SK-N-SH treated with all-trans-retinoic acid at 6 μM for 48 hours (cell line): ENCODE measurements around the gene CGNL1.

Source experiments
- ATAC-seq: fragments of 200-7000 bp; cut with Tn5 transposase; 3 replicates; pipeline ENCODE4 v1.9.1; 2020; ENCODE audit warnings: mild to moderate bottlenecking, moderate library complexity
- ARNTL ChIP-seq: fragments of 450-650 bp; formaldehyde crosslinking; IDR thresholded peaks from 2 replicates; pipeline ENCODE4 v1.5.0; 2020; ENCODE audit warnings: low read depth, mild to moderate bottlenecking, moderate library complexity, borderline replicate concordance
- BACH2 ChIP-seq: fragments of 250-450 bp; sonication (Bioruptor Pico); IDR thresholded peaks from 2 replicates; pipeline ENCODE4 v1.9.0; 2021; ENCODE audit warnings: mild to moderate bottlenecking, borderline replicate concordance
- CSDC2 ChIP-seq: fragments of 250-450 bp; sonication (Bioruptor Pico); IDR thresholded peaks from 2 replicates; pipeline ENCODE4 v1.5.0; 2020; ENCODE audit warnings: mild to moderate bottlenecking, moderate library complexity
- ESRRG ChIP-seq: fragments of 250-450 bp; sonication (Bioruptor Pico); IDR thresholded peaks from 2 replicates; pipeline ENCODE4 v1.6.1; 2021; ENCODE audit warnings: mild to moderate bottlenecking
- GLIS3 ChIP-seq: fragments of 250-450 bp; sonication (Bioruptor Pico); IDR thresholded peaks from 2 replicates; pipeline ENCODE4 v1.5.0; 2020; ENCODE audit warnings: mild to moderate bottlenecking, moderate library complexity
- ISL1 ChIP-seq: fragments of 250-450 bp; sonication (Bioruptor Pico); IDR thresholded peaks from 2 replicates; pipeline ENCODE4 v2.1.2; 2022; ENCODE audit warnings: mild to moderate bottlenecking, moderate library complexity
- OSR1 ChIP-seq: fragments of 250-450 bp; sonication (Bioruptor Pico); IDR thresholded peaks from 2 replicates; pipeline ENCODE4 v1.8.0; 2022; ENCODE audit warnings: moderate library complexity, mild to moderate bottlenecking, inconsistent platforms
- PPARA ChIP-seq: fragments of 250-450 bp; sonication (Bioruptor Pico); IDR thresholded peaks from 2 replicates; pipeline ENCODE4 v1.5.0; 2020; ENCODE audit warnings: mild to moderate bottlenecking, borderline replicate concordance
- RARB ChIP-seq: fragments of 250-450 bp; sonication (Bioruptor Pico); IDR thresholded peaks from 2 replicates; pipeline ENCODE4 v1.8.0; 2021; ENCODE audit warnings: mild to moderate bottlenecking, moderate library complexity
- SNAI2 ChIP-seq: fragments of 250-450 bp; sonication (Bioruptor Pico); IDR thresholded peaks from 2 replicates; pipeline ENCODE4 v1.5.0; 2020; ENCODE audit warnings: mild to moderate bottlenecking, moderate library complexity
- TCF4 ChIP-seq: fragments of 250-450 bp; sonication (Bioruptor Pico); IDR thresholded peaks from 2 replicates; pipeline ENCODE4 v1.8.0; 2021; ENCODE audit warnings: mild to moderate bottlenecking, moderate library complexity, borderline replicate concordance
- TOX ChIP-seq: fragments of 250-450 bp; sonication (Bioruptor Pico); IDR thresholded peaks from 2 replicates; pipeline ENCODE4 v1.8.0; 2021; ENCODE audit warnings: mild to moderate bottlenecking, moderate library complexity, borderline replicate concordance
- TSHZ2 ChIP-seq: fragments of 250-450 bp; sonication (Bioruptor Pico); IDR thresholded peaks from 2 replicates; pipeline ENCODE4 v1.5.0; 2020; ENCODE audit warnings: mild to moderate bottlenecking, moderate library complexity
- ZC3H10 ChIP-seq: fragments of 250-450 bp; sonication (Bioruptor Pico); IDR thresholded peaks from 2 replicates; pipeline ENCODE4 v1.5.1; 2021; ENCODE audit warnings: mild to moderate bottlenecking, moderate library complexity
- ZFP3 ChIP-seq: fragments of 250-450 bp; sonication (Bioruptor Pico); IDR thresholded peaks from 2 replicates; pipeline ENCODE4 v1.5.0; 2020; ENCODE audit warnings: mild to moderate bottlenecking, moderate library complexity
- ZFP30 ChIP-seq: fragments of 450-650 bp; formaldehyde crosslinking; IDR thresholded peaks from 2 replicates; pipeline ENCODE4 v1.5.0; 2022; ENCODE audit warnings: mild to moderate bottlenecking, moderate library complexity
- ZNF565 ChIP-seq: fragments of 450-650 bp; formaldehyde crosslinking; conservative IDR thresholded peaks from 2 replicates; pipeline ENCODE4 v1.5.0; 2020; ENCODE audit warnings: low read depth, mild to moderate bottlenecking, moderate library complexity
- ZNF8 ChIP-seq: fragments of 450-650 bp; formaldehyde crosslinking; IDR thresholded peaks from 2 replicates; pipeline ENCODE4 v1.5.0; 2020; ENCODE audit warnings: mild to moderate bottlenecking, moderate library complexity
- TF ChIP-seq, protein P1 (sequence below): fragments of 250-450 bp; sonication (Bioruptor Pico); IDR thresholded peaks from 2 replicates; pipeline ENCODE4 v1.8.0; 2020; ENCODE audit warnings: mild to moderate bottlenecking, moderate library complexity, borderline replicate concordance
- TF ChIP-seq, protein P2 (sequence below): fragments of 250-450 bp; sonication (Bioruptor Pico); IDR thresholded peaks from 2 replicates; pipeline ENCODE4 v1.5.1; 2021; ENCODE audit warnings: mild to moderate bottlenecking, moderate library complexity
- TF ChIP-seq, protein P3 (sequence below): fragments of 250-450 bp; sonication (Bioruptor Pico); IDR thresholded peaks from 2 replicates; pipeline ENCODE4 v1.8.0; 2021; ENCODE audit warnings: low read depth, mild to moderate bottlenecking, moderate library complexity, borderline replicate concordance
- TF ChIP-seq, protein P4 (sequence below): fragments of 250-450 bp; sonication (Bioruptor Pico); IDR thresholded peaks from 2 replicates; pipeline ENCODE4 v1.5.1; 2020; ENCODE audit warnings: low read depth, mild to moderate bottlenecking, moderate library complexity

Gene CGNL1

DNA sequence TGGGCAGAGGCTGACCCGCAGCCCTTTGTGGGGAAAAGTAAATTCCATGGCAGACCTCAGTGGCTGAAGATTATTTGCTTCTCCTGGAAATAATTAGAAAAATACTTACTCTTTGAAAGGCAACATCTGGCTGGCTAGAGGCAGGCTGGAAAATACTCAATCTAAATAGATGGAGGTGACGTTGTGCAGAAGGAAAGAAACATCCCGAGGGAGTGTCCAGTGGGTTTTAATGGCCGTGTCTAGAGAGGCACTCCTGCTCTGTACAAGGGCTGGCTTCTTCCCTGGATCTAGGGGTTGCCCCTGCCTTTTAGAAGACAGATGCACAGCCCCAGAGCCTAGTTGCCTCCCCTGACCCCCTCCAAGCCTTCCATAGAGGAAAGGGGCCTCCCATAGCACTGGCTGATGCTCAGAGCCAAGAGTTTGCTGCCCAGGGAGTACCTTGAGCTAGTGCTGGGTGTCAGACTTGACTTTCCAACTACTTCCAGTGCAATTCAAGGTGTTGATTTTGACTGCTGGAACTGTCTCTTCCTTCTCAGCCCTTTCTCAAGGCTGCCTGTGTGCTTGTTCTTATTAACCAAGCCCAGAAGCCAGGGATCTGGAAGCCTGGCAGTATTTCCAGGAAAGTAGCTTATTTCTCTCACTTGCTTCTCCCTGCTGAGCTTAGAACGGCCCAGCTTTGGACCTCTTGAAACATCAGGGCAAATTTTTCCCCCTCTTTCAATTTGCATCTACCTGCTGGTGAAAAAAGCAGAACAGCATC lies 27.4 kb downstream of the CGNL1 start:
- ATAC-seq: peak; percentile 46; the same call in 1 of the 3 replicates
- TF ChIP-seq, protein P1, sequence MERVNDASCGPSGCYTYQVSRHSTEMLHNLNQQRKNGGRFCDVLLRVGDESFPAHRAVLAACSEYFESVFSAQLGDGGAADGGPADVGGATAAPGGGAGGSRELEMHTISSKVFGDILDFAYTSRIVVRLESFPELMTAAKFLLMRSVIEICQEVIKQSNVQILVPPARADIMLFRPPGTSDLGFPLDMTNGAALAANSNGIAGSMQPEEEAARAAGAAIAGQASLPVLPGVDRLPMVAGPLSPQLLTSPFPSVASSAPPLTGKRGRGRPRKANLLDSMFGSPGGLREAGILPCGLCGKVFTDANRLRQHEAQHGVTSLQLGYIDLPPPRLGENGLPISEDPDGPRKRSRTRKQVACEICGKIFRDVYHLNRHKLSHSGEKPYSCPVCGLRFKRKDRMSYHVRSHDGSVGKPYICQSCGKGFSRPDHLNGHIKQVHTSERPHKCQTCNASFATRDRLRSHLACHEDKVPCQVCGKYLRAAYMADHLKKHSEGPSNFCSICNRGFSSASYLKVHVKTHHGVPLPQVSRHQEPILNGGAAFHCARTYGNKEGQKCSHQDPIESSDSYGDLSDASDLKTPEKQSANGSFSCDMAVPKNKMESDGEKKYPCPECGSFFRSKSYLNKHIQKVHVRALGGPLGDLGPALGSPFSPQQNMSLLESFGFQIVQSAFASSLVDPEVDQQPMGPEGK (CRISPR knock-in tag): no peak
- TF ChIP-seq RARB (no peak), ISL1 (CRISPR knock-in tag) (no peak), TOX (CRISPR knock-in tag) (no peak), BACH2 (no peak), OSR1 (no peak), CSDC2 (no peak), ZFP30 (CRISPR knock-in tag) (no peak)
- TF ChIP-seq, protein P2, sequence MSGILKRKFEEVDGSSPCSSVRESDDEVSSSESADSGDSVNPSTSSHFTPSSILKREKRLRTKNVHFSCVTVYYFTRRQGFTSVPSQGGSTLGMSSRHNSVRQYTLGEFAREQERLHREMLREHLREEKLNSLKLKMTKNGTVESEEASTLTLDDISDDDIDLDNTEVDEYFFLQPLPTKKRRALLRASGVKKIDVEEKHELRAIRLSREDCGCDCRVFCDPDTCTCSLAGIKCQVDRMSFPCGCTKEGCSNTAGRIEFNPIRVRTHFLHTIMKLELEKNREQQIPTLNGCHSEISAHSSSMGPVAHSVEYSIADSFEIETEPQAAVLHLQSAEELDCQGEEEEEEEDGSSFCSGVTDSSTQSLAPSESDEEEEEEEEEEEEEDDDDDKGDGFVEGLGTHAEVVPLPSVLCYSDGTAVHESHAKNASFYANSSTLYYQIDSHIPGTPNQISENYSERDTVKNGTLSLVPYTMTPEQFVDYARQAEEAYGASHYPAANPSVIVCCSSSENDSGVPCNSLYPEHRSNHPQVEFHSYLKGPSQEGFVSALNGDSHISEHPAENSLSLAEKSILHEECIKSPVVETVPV: no peak
- TF ChIP-seq, protein P3, sequence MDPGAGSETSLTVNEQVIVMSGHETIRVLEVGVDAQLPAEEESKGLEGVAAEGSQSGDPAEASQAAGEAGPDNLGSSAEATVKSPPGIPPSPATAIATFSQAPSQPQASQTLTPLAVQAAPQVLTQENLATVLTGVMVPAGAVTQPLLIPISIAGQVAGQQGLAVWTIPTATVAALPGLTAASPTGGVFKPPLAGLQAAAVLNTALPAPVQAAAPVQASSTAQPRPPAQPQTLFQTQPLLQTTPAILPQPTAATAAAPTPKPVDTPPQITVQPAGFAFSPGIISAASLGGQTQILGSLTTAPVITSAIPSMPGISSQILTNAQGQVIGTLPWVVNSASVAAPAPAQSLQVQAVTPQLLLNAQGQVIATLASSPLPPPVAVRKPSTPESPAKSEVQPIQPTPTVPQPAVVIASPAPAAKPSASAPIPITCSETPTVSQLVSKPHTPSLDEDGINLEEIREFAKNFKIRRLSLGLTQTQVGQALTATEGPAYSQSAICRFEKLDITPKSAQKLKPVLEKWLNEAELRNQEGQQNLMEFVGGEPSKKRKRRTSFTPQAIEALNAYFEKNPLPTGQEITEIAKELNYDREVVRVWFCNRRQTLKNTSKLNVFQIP (CRISPR knock-in tag): no peak

DNA sequence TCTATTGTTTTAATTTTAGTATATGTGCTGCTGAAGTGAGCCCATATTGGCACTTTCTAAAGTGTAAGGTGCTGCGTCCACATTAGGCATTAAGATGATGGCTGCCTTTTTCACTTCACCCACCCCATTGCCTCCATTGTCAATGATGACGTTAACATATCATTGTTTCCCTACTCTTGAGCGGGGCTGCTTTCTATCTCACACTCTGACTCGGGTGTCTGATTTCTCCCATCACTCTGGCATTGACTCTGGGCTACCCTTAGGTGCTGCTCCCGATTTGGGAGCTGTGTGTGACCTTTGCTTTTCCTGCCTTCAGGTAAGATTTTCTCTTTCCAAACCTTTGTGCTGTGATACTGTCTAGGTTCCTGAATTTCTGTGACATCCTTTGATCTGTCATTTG lies 28.8 kb downstream of the CGNL1 start:
- no peak for ATAC-seq
- TF ChIP-seq SNAI2 (CRISPR knock-in tag) (no peak), ISL1 (CRISPR knock-in tag) (no peak), PPARA (no peak), ARNTL (CRISPR knock-in tag) (no peak), ZFP3 (no peak), ZNF565 (CRISPR knock-in tag) (no peak), OSR1 (no peak), TCF4 (no peak), ESRRG (CRISPR knock-in tag) (no peak), ZNF8 (no peak), TOX (CRISPR knock-in tag) (no peak), TSHZ2 (CRISPR knock-in tag) (no peak), RARB (no peak), GLIS3 (CRISPR knock-in tag) (no peak), BACH2 (no peak), ZC3H10 (CRISPR knock-in tag) (no peak)
- TF ChIP-seq, protein P4, sequence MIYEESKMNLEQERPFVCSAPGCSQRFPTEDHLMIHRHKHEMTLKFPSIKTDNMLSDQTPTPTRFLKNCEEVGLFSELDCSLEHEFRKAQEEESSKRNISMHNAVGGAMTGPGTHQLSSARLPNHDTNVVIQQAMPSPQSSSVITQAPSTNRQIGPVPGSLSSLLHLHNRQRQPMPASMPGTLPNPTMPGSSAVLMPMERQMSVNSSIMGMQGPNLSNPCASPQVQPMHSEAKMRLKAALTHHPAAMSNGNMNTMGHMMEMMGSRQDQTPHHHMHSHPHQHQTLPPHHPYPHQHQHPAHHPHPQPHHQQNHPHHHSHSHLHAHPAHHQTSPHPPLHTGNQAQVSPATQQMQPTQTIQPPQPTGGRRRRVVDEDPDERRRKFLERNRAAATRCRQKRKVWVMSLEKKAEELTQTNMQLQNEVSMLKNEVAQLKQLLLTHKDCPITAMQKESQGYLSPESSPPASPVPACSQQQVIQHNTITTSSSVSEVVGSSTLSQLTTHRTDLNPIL (CRISPR knock-in tag): no peak
- TF ChIP-seq, protein P1 (CRISPR knock-in tag): no peak
- TF ChIP-seq, protein P3 (CRISPR knock-in tag): no peak
- TF ChIP-seq, protein P2: no peak
